Suprapubic skin (tissue), 4 donors: Measurements from ENCODE around the gene USP50.

Source experiments
- CTCF ChIP-seq, 2 donors: fragments of 200-600 bp in 1 of 2; fragments of 450-650 bp in 1 of 2; sonication (generic) in 1 of 2; IDR thresholded peaks; one replicate each; pipeline ENCODE4 v1.5.1; 2016 to 2019; ENCODE audit warnings: antibody characterized with exemption in 2 of 2, mild to moderate bottlenecking in 1 of 2, moderate library complexity in 1 of 2
- EP300 ChIP-seq: sonication (generic); formaldehyde crosslinking; IDR thresholded peaks from one replicate; pipeline ENCODE4 v1.6.1; 2017; ENCODE audit warnings: antibody characterized with exemption
- POLR2A ChIP-seq, 2 donors: fragments of 450-650 bp; IDR thresholded peaks; one replicate each; pipeline ENCODE4 v1.6.1; 2017; ENCODE audit warnings: antibody characterized with exemption in 2 of 2, mild to moderate bottlenecking in 2 of 2, moderate library complexity in 2 of 2
- POLR2AphosphoS5 ChIP-seq, 3 donors: sonication (generic); formaldehyde crosslinking; IDR thresholded peaks; one replicate each; pipeline ENCODE4 v1.6.1; 2017; ENCODE audit warnings: antibody characterized with exemption in 3 of 3

- TF ChIP-seq CTCF (IDR thresholded peaks at IDR 0.05): no peak
- TF ChIP-seq POLR2A (IDR thresholded peaks at IDR 0.05): no peak
- no peak for TF ChIP-seq EP300
- TF ChIP-seq POLR2AphosphoS5 (IDR thresholded peaks at IDR 0.05): no peak
Measured at GRCh38 chr15:50544368-50544767, 2.1 kb downstream of the USP50 start.
